Inflammatory macrophage treated with lipopolysaccharide for 4 hours (primary cell): ENCODE data around the gene SLC25A1.
A peak's percentile ranks its signal among the peaks of the same experiment; 100 is the strongest.

Source experiments
- DNase-seq: peaks from one replicate; pipeline ENCODE4 v3.0.0-alpha.2; 2020

The SLC25A1 gene

DNA sequence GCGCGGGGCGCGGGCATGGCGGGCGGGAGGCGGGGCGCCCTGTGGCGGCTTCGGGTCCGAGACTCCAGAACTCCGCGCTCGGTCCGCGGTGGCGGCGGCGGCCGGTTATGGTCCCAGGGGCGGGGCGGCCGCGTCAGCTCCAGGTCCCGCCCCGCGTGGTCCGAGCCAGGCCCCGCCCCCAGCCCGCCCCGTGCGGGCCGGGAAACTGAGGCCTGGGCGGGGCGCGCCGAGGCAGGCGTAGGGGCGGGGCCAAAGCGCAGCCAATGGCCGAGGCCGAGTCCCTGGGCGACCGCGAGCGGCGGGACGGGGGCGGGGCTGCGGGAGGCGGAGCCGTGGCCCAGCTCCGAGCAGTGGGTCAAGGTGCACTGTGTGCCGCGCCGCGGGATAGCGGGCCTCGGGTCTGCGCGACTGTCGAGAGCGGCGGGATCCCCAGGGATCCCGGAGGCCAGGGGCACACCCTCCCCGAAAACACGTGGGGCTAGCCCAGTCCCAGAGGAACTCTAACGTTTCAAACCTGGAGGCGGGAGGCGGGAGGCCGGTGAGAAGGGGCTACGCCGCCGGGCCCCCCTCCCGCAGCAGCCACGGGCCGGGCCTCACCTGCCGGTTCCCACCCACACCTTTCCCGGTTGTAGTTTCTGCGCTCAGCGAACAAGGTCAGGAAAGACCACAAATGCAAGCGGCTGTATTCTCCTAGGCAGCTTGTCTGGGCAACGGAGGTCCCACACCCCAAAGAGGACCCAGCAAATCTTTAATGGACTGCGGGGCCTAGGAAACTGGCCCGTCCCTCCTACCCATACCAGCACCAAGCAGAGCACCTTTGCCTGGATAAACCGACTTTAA is at the start of gene SLC25A1:
SLC25A1 (minus strand) TSS at position 80 of the 840 bp plus-strand sequence; CDS start at position 17, 63 bp downstream.
- DNase-seq: peak; percentile 91

DNA sequence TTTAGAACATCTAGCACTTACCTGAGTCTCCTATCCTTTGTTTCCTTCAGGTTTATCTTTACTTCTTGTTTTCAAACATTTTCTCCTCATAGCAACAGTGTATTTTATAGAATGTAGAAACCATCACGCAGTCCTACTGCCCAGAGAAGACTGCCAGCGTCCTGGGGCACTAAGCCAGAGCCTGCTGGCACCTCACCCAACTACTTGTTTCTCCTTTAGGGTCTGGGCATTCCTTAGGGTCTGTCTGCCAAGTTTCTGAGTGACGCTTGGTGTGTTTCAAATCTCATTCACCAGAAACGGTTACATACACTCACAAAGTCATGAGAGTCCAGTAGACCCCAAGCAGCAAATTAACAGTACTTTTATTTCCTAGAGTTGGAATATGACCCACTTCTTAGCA is 49.6 kb upstream of the SLC25A1 start:
- no peak for DNase-seq

DNA sequence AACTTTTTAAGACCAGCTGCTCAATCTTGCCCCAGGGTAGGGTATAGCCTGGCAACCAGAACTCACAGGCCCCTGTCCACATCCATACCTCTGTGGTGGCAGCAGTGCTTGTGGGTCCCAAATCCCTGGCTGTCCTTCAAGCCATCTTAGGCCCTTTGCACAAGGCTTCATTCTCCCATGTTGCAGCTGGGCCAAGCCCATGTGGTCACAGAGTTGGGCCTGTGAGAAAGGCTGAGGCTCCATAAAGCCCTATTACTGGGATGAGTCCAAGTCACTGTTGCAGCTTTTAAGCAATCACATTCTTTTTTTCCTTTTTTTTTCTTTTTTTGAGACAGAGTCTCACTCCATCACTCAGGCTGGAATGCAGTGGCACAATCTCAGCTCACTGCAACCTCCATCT is 47.9 kb upstream of the SLC25A1 start:
- DNase-seq: no peak

DNA sequence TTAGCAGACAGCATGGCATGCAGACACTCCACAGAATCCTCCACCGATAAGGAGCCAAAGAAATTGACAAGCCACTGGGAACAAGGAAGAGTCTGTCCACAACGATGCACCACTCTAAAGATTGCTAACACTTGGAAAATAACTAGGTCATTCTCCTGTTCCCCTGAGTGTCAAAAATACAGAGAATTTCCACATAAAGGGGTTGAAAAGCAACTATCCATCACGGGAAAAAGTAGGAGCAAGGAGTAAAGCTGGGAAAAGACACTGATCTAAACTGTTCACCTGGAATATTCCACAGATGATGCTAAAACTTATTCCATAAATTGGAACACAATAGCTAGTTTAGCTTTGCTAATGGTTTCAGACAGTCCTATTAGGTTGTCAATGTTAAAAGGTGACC is 47.0 kb upstream of the SLC25A1 start:
- no peak for DNase-seq

DNA sequence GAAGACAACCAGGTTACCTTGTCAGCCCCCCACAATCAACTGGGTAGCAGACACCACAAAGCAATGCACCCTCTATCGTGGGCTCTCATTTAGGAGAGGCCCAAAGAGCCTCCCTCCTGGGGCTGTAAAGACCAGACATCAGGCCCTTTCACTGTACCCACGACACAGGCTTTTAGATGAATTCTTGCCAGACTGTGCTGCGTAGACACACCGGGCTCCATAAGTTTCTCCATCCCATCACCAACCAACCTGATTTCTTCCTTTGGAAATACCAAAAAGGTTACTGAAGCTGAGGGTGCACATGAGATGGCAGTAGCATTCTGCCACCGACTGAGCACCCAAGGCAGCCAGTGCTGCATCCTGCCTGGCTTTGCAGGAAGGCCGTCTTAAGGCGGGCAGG is 46.4 kb upstream of the SLC25A1 start:
- DNase-seq: no peak

DNA sequence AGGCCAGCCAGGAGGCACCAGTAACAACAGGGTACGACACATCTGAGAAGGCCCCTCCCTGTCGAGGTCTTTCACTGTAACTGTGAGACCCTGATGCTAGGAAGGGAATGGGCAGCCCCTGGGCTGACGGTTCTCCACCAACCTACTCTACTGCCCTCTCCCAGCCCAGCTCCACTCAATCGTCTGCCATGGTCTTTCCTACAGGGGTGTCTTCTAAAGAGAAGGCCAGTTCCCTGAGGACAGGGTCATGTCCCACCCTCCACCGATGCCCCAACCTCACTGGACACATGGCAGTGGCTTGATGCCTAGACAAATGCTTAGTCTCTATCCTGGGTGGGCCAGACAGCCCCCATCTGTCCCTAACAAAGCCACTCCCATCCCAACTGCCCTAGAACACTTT is 46.0 kb upstream of the SLC25A1 start:
- no peak for DNase-seq

DNA sequence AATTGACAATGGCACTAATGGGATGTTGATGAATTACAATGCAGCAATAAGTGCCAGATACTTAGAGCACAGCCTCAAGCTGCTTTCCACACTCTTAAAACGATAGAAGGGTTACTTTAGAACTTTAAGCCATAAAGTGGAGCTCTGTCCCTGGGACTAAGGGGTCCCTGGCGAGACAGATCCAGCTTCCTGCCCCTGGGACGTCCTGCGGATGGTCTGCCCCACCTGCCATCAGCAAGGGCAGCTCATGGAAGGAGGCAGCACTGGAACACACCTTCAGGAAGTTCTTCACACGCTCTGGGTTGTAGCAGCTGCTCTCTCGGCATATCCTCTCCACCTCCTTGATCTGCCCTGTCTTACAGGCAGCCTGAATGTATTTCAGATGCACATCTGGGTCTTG is 45.1 kb upstream of the SLC25A1 start:
- DNase-seq: no peak

DNA sequence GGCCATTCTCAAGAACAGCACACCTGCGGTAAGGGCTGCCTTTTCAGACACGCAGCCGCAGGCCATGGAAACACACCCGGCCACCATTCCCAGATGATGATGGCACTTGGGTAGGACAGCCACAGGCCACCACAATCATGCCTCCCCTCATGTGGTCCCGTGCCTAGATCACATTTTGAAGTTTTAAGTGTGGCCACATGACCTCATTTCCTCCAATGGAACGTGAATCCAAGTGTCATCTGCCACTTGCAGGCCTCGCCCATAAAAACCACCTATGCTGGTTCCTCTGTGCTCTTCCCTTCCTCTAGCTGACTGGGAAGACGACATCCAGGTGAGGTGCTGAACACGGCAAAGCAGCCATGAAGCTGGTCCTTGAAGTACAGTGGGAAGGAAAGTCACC is 44.6 kb upstream of the SLC25A1 start:
- no peak for DNase-seq

DNA sequence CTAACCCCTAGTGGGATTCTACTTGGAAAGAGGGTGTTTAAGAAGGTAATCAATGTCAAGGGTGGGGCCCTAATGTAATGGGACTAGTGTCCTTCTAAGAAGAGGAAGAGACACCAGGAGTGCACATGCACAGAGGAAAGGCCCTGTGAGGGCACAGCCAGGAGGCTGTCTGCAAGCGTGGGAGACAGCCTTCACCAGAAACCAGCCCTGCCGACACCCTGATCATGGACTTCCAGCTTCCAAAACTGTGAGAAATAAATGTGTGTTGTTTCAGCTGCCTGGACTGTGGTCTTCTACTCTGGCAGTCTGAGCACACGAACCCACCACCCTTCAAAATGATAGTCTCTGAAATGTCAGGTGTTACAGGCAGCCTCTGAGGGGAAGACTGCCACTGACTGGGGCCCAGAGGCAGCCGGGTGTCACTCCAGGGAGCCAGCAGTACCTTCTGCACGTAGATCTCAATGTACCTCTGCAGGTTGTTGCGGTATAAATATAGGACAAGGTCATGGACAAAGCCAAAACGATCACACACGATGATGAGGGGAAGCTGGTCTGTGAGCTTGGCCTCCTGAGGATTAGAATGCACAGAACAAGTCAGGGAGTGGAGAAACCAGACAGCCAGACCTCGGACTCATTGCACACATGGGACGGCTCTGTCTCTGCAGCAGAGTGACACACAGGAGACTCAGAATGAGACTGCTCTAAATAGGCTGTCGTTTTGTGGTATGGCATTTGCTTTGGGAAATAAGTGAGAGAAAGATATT is 43.9 kb upstream of the SLC25A1 start:
- no peak for DNase-seq

DNA sequence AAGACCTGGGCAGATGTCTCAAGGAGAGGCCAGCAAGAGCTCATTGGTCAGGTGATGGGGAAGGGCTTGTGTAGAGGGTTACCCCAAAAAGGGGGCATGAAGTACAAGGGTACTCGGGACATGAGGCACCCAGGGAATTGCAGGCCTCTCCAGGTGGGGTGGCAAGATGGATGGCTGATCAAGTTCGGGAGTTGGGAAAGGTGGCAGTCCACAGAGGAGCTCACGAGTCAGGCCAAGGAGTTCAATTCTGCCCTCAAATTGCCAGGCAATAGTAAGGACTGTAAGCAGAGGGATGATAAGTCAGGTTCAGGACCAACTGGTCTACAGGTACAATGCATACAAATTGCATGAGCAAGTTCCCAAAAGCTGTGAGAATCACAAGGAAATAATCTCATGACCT is 42.3 kb upstream of the SLC25A1 start:
- DNase-seq: no peak

DNA sequence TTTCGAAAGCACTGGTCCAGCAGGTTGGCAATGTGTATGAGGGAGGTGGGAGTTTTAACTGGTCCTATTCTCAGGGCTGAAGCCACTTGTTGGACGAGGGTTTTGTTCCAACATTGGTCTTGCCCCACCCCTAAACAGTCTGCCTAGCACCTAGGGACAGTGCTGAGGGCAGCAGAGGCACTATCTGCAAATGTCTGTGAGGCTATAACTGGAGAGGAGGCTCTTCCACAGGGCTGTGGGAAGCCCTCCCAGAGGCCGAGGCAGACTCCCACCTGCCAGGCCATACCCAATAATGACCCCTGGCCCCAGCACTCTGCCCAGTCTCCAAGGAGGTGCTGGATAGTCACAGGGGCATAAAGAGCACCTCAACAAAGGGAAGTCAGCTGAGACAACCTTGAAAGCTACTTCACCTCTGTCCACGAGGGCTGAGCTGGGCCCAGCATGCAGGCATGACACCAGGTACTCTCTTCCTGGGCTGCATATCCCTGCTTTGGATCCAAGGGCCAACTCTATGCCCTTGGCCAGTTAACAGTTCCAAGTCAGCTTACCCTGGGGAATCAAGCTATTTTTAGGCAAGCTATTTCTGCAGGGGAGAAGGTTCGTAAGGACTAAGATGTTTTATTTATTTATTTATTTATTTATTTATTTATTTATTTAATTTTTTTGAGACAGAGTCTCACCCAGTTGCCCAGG is 40.2 kb upstream of the SLC25A1 start:
- no peak for DNase-seq

DNA sequence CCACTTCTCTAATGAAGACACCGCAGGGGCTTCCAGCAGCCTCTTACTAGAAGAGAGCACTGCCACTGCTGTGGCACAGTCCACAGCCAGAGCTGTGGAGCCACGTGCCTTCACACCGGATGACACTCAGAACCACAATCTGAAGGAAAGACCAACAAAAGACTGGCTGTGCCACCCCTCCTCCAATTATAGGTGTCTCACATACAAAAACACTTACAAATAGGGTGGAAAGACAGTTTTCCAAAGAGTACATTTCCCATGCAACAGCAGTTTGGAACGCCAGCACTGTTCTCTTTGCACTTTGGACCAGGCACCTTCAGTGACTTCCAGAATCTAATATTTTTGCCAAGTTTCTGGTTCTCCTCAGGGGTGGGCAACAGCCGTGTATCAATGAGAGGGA is 38.0 kb upstream of the SLC25A1 start:
- no peak for DNase-seq

DNA sequence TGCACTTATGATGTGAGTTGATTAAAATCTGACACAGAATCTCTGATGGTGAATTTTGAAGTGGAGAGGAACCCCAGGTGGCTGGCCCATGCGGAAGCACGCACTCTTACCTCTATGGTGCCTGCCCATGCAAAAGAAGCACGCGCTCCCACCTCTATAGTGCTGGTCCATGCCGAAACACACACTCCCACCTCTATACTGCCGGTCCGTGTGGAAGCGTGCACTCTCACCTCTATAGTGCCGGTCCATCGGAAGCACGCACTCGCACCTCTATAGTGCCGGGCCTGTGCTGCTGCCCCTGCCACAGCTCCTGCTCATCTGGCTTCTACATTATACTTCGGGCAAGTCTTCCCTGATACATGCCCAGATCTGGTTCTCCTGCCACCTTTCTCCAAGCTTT is 36.8 kb upstream of the SLC25A1 start:
- DNase-seq: no peak

DNA sequence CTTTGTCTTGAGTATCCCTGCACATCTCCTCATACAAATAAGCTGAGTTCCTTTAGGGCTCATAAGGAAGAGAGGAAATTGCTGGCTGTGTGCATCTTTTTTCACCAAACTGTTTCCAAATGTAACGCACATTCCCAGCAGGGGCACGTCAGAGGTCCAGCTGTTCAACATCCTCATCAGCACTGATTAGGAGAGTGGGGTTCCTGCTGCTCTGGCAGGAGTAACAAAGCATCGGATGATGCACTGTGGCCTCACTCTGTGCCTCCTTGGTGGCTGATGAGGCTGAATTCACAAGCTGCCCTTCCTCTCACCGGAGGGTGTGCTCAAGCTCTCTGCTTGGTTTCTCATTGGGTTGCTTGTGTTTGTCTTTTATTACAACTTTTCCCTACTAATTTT is 35.5 kb upstream of the SLC25A1 start:
- DNase-seq: no peak

DNA sequence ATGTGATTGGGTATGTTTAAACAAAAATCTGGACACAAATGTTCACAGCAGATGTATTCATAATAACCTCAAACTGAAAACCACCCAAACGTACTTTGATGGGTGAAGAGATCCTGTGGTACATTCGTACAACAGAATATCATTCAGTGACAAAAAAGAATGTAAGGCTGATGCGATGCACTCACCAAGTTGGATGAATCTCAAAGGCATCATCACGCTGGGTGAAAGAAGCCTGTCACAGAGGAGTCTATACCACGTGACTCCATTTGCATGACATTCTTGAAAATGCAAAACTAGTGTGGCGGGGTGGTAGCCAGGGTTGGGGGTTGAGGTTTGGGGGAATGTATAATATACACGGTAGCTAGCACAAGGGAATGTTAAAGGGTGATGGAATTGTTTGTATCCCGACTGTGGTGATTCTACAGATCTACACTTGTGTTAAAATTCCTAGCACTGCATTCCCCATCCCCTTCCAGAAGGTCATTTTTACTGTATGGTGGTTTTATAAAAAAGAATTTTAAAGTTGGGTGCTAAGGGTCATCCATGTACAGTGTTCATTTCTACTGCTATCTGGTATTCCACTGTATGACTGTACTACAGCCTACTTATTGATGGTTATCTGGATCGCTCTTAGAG is 35.0 kb upstream of the SLC25A1 start:
- DNase-seq: no peak

DNA sequence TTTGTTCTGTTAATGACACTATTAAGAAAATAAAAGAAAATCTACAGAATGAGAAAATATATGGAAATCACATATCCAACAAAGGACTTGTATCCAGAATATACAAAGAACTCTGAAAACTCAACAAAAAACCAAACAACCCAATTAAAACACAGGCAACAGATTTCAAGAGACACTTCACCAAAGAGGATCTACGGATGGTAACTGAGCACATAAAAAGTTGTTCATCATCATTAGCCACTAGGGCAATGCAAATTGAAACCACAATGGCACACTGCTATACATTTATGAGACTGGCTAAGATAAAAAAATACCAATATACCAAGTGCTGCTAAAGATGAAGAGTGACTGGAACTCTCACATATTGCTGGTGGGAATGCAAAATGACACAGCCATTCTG is 34.5 kb upstream of the SLC25A1 start:
- no peak for DNase-seq

DNA sequence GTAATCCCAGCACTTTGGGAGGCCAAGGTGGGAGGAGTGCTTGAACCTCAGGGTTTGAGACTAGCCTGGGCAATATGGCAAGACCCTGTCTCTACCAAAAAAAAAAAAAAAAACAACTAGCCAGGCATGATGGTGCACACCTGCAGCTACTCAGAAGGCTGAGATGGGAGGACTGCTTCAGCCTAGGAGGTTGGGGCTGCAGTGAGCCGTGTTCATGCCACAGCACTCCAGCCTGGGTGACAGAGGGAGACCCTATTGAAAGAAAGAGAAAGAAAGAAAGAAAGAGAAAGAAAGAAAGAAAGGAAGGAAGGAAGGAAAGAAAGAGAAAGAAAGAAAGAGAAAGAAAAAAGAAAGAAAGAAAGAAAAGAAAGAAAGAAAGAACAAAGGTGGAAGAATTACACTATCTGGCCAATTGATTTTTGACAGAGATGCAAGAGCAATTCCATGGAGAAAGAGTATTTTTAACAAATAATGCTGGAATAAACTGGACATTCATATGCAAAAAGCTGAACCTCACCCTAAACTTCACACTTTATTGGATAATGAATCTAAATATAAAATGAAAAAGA is 33.9 kb upstream of the SLC25A1 start:
- no peak for DNase-seq

DNA sequence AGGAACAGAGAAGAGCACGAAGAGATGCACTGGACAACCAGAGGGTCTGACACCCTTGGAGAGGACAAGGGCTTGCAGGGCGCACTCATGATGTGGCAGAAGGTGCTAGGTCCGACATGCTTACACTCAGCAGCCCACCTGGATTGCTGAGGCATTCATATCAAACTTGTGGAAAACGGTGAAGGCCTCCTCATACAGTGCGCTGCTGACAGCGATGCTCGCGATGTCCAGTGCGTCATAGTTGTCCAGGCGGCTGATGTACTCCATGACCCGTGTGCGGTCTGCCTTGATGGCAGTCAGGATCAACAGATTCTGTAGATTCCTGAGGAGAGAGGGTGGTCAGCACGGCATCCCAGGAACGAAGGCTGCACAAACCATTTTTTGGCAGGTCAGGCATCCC is 31.7 kb upstream of the SLC25A1 start:
- DNase-seq: no peak

DNA sequence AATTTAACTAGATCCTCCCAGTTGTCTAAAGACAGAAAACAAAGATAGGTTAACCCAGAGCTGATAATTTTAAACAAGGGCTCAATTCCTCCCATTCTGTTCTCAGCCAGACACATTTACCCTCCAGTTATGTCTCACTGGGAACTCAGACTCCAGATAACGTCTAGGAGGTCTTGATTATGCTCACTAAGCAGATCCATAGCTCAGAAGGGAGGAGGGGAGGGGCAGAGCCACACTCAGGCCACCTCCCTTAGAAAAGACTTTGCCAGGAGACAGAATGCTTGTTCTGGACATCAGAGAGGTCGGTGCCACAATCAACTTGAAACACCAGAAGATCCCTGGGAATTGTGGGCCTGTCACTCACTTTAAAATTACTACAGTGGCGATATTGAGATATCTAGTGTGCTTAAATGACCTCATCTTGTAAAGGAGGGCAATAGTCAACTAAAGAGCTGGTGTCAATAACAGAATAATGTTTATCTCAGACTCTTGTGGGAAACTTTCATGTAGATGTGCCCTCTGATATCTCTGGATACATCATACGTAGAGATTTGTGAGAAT is 29.8 kb upstream of the SLC25A1 start:
- no peak for DNase-seq

DNA sequence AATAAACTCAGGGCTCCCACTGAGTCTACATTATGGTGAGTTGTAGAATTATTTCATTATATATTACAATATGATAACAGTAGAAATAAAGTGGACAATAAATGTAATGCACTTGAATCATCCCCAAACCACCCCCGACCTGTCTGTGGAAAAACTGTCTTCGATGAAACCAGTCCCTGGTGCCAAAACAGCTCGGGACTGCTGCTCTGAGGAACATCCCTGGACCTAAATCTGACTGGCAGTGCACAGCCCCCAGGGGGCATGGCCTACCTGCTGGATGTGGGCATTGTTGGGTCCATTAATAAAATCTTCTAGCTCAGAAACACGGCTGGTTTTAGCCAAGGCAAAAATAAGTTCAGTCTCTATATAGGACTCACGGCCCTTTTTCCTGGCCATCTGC is 29.3 kb upstream of the SLC25A1 start:
- DNase-seq: no peak

DNA sequence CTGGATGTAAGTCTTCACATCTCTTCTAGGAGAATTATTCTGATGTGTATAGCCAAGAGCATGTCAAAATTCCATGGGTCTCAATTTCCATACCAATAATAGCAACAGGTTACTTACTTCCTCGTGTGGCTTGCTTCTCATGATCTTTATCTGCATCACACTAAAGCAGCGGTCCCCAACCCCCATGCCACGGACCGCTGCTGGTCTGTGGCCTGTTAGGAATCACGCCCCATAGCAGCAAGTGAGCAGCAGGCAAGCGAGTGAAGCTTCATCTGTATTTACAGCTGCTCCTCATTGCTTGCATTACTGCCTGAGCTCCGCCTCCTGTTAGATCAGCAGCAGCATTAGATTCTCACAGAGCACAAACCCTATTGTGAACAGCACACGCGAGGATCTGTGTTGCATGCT is 28.9 kb upstream of the SLC25A1 start:
- no peak for DNase-seq

DNA sequence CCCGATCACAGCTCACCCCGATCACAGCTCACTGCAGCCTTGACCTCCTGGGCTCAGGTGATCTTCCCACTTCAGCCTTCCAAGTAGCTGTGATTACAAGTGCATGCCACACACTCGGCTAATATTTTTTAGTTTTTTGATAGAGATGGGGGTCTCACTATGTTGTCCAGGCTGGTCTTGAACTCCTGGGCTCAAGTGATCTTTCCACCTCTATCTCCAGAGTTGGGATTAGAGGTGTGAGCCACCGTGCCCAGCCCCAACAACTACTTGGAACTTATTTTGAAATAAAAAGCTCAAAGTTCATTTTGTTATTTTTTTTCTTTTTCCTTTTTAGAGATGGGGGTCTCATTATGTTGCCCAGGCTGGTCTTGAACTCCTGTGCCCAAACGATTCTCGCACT is 27.8 kb upstream of the SLC25A1 start:
- no peak for DNase-seq

DNA sequence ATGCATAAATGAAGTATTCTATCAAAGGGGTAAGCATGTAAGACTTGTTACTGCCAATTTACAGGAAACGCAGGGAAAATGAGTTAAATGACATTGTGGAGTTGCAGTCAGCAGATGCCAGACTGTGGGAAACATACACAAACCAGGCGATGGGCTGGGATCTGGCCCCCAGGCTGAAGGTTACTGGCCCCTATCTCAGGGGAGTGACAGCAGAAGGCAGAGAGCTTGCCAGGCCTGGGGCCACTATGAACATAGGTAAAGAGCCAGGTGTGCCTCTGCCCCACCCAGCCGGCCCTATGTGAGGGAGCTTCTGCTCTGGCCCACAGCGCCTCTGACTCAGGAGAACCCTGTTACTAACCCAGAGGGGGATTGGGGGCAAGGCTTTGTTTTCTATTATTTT is 26.1 kb upstream of the SLC25A1 start:
- no peak for DNase-seq
